ENCODE measurements around the gene FBXL12. TPM values are rescaled to one million over a fixed set of nuclear protein-coding genes. Genes with fewer than 3 reads are reported as not detected.

Gene FBXL12
- total and polyA plus RNA-seq, 2 donors = 16.1 to 37.5 TPM

Small RNA genes lying within 50 kb of the gene (small RNA-seq; reads per million reads assigned to genes)
- not detected for gene RF00156

Other genes with a start within 250 kb of the FBXL12 start
- 80.9 TPM for gene ZNF121, start 234.6 kb downstream of the FBXL12 start, total RNA-seq
- gene ZNF121, start 234.6 kb downstream of the FBXL12 start, polyA plus RNA-seq = 3.7 TPM
- gene ZNF561, start 197.8 kb downstream of the FBXL12 start, total RNA-seq = 71.1 TPM
- 36.6 TPM for gene ZNF561, start 197.8 kb downstream of the FBXL12 start, polyA plus RNA-seq
- gene ZNF562, start 144.0 kb downstream of the FBXL12 start, total RNA-seq = 58.8 TPM
- gene ZNF562, start 144.0 kb downstream of the FBXL12 start, polyA plus RNA-seq = 9.4 TPM
- gene ZNF846, start 50.3 kb downstream of the FBXL12 start, total RNA-seq = 73.6 TPM
- 18.0 TPM for gene ZNF846, start 50.3 kb downstream of the FBXL12 start, polyA plus RNA-seq
- gene UBL5, start 8.8 kb upstream of the FBXL12 start, total RNA-seq = 92.0 TPM
- 436 TPM for gene UBL5, start 8.8 kb upstream of the FBXL12 start, polyA plus RNA-seq
- gene PIN1, start 16.2 kb upstream of the FBXL12 start, total RNA-seq = 42.3 TPM
- 160 TPM for gene PIN1, start 16.2 kb upstream of the FBXL12 start, polyA plus RNA-seq
- 18.2 TPM for gene OLFM2, start 117.4 kb upstream of the FBXL12 start, total RNA-seq
- 4.6 TPM for gene OLFM2, start 117.4 kb upstream of the FBXL12 start, polyA plus RNA-seq
- gene COL5A3, start 191.4 kb upstream of the FBXL12 start, total RNA-seq = 19.6 TPM
- gene COL5A3, start 191.4 kb upstream of the FBXL12 start, polyA plus RNA-seq = 18.3 TPM
- not detected for gene RDH8, start 194.4 kb upstream of the FBXL12 start, total RNA-seq
- not detected for gene RDH8, start 194.4 kb upstream of the FBXL12 start, polyA plus RNA-seq